Measurements from ENCODE around the gene FLT3LG.

GRCh38 chr19:49470615-49470978 is 3.4 kb upstream of the FLT3LG start:
- TF ChIP-seq POLR2AphosphoS5 (IDR thresholded peaks at IDR 0.05), result no peak
- no peak for TF ChIP-seq POLR2A (IDR thresholded peaks at IDR 0.05)
- no peak for TF ChIP-seq CTCF (IDR thresholded peaks at IDR 0.05)

Measured in prostate gland (tissue), 2 donors.